Measurements from ENCODE around the gene COL5A1. TPM values are rescaled to one million over a fixed set of nuclear protein-coding genes. Genes with fewer than 3 reads are reported as not detected.
A peak's percentile ranks its signal among the peaks of the same experiment; 100 is the strongest.

The COL5A1 gene
- total and polyA plus RNA-seq, 11 donors, result 7.6 to 91.3 (median 13.4) TPM

- Histone ChIP-seq H3K4me1 (peaks cover 0 to 11% (median 5%) of the 10 kb centered on the region in 12 donors), H3K27ac (no peak overlapping the region), H3K36me3 (no peaks in the 10 kb centered on the region), H3K4me3 (no peak overlapping the region), H3K9me3 (peaks cover 0 to 4% (median 0%) of the 10 kb centered on the region in 12 donors), H3K27me3 (no peaks in the 10 kb centered on the region)
- TF ChIP-seq CTCF (IDR thresholded peaks at IDR 0.05), result no peak
- no peak for TF ChIP-seq POLR2A (IDR thresholded peaks at IDR 0.05)
- ATAC-seq (no peak), DNase-seq (no peak)
- 74 to 90% (median 80%) methylated on average over 13 of the region's 13 CpGs for WGBS, 4 donors
- intact Hi-C loops (cut with DNase I), result no loop called here
These were observed 218.9 kb downstream of the COL5A1 start for GRCh38 chr9:134860510-134860909.

- 84 to 91% (median 88%) methylated on average over 16 to 17 of the region's 17 CpGs for WGBS, 4 donors
- intact Hi-C loops (cut with DNase I), result no loop called here
These were observed 220.2 kb downstream of the COL5A1 start for GRCh38 chr9:134861595-134862334.

GRCh38 chr9:134863306-134863902 lies 221.8 kb downstream of the COL5A1 start:
- intact Hi-C loops (cut with DNase I), result no loop called here
- TF ChIP-seq POLR2A (IDR thresholded peaks at IDR 0.05) (no peak), CTCF (IDR thresholded peaks at IDR 0.05) (no peak)

More at GRCh38 chr9:134861595-134862334, 220.2 kb downstream of the COL5A1 start:
- Histone ChIP-seq H3K27ac (no peak overlapping the region), H3K36me3 (no peaks in the 10 kb centered on the region), H3K9me3 (peaks cover 0 to 4% (median 0%) of the 10 kb centered on the region in 12 donors), H3K27me3 (no peaks in the 10 kb centered on the region), H3K4me1 (peaks cover 0 to 11% (median 5%) of the 10 kb centered on the region in 12 donors), H3K4me3 (no peak overlapping the region)
- no peak for DNase-seq
- ATAC-seq, result no peak
- TF ChIP-seq CTCF (IDR thresholded peaks at IDR 0.05), result no peak
- TF ChIP-seq POLR2A (IDR thresholded peaks at IDR 0.05), result no peak

More at GRCh38 chr9:134863306-134863902, 221.8 kb downstream of the COL5A1 start:
- Histone ChIP-seq H3K36me3 (no peaks in the 10 kb centered on the region), H3K27ac (no peak overlapping the region), H3K4me1 (peaks cover 0 to 11% (median 5%) of the 10 kb centered on the region in 12 donors), H3K9me3 (peaks cover 0 to 4% (median 0%) of the 10 kb centered on the region in 12 donors), H3K27me3 (no peaks in the 10 kb centered on the region), H3K4me3 (no peak overlapping the region)
- ATAC-seq, result peak in 1 of 4 donors; percentile 57
- WGBS, 4 donors, result 92 to 97% (median 93%) methylated on average over 11 to 16 of the region's 16 CpGs
- DNase-seq, result peak in 2 of 5 donors; percentile 15 to 50

All from heart left ventricle (tissue), 16 donors.